Endothelial cell (in vitro differentiated cells): ENCODE results near the gene CCR1. TPM values are rescaled to one million over a fixed set of nuclear protein-coding genes. Genes with fewer than 3 reads are reported as not detected.

ENCODE experiments used
- DNase-seq: peaks from one replicate; pipeline ENCODE4 v3.0.0; 2021; ENCODE audit warnings: low spot score
- H3K27ac Mint-ChIP-seq: one replicate; pipeline ENCODE4 v1.8.0; 2021; ENCODE audit warnings: mixed read lengths, inconsistent platforms; ENCODE audit not compliant: unreplicated experiment
- H3K27me3 Mint-ChIP-seq: one replicate; pipeline ENCODE4 v1.8.0; 2021; ENCODE audit warnings: mild to moderate bottlenecking, moderate library complexity, mixed read lengths, inconsistent platforms; ENCODE audit not compliant: unreplicated experiment
- H3K36me3 Mint-ChIP-seq: one replicate; pipeline ENCODE4 v1.8.0; 2021; ENCODE audit warnings: mild to moderate bottlenecking, low read depth, mixed read lengths, inconsistent platforms; ENCODE audit not compliant: unreplicated experiment
- H3K4me1 Mint-ChIP-seq: one replicate; pipeline ENCODE4 v1.8.0; 2021; ENCODE audit warnings: mild to moderate bottlenecking, mixed read lengths, inconsistent platforms; ENCODE audit not compliant: unreplicated experiment
- H3K4me3 Mint-ChIP-seq: one replicate; pipeline ENCODE4 v1.8.0; 2021; ENCODE audit warnings: mild to moderate bottlenecking, mixed read lengths, inconsistent platforms; ENCODE audit not compliant: unreplicated experiment
- H3K9me3 Mint-ChIP-seq: one replicate; pipeline ENCODE4 v1.8.0; 2021; ENCODE audit warnings: mixed read lengths, inconsistent platforms; ENCODE audit not compliant: unreplicated experiment
- CTCF ChIP-seq: fragments of 200-600 bp; sonication (generic); IDR thresholded peaks from one replicate; pipeline ENCODE4 v1.5.0; 2021; ENCODE audit warnings: antibody characterized with exemption; ENCODE audit not compliant: unreplicated experiment
- total RNA-seq: library from RNA; stranded (reverse); fragmentation: NEBNext Ultra II Directional; extraction: Animal tissue kit (Norgen Biotek cat#: 25700); gene quantifications from one replicate; pipeline ENCODE4 v1.2.1, GENCODE V29; 2021; ENCODE audit not compliant: unreplicated experiment

Gene CCR1
- total RNA-seq, 1 donor from 2014 or later = not detected

- Mint-ChIP-seq H3K27ac (no peak overlapping the region), H3K9me3 (no peaks in the 10 kb centered on the region), H3K36me3 (no peaks in the 10 kb centered on the region), H3K4me1 (no peaks in the 10 kb centered on the region), H3K27me3 (peaks cover 4% of the 10 kb centered on the region), H3K4me3 (no peak overlapping the region)
- no peak for TF ChIP-seq CTCF
- no peak for DNase-seq
Observed at GRCh38 chr3:46221938-46222337, 13.8 kb upstream of the CCR1 start.

GRCh38 chr3:46221391-46221790 is 13.3 kb upstream of the CCR1 start:
- DNase-seq = no peak
- Mint-ChIP-seq H3K4me3 (no peak overlapping the region), H3K27ac (no peak overlapping the region), H3K36me3 (no peaks in the 10 kb centered on the region), H3K27me3 (peaks cover 4% of the 10 kb centered on the region), H3K9me3 (no peaks in the 10 kb centered on the region), H3K4me1 (no peaks in the 10 kb centered on the region)
- no peak for TF ChIP-seq CTCF

- no peak overlapping the region for H3K4me3 Mint-ChIP-seq
Observed at GRCh38 chr3:46218196-46218709, 10.1 kb upstream of the CCR1 start.

GRCh38 chr3:46215810-46216414 is 7.8 kb upstream of the CCR1 start:
- Mint-ChIP-seq H3K27me3 (no peaks in the 10 kb centered on the region), H3K27ac (no peak overlapping the region), H3K9me3 (no peaks in the 10 kb centered on the region), H3K36me3 (no peaks in the 10 kb centered on the region), H3K4me1 (no peaks in the 10 kb centered on the region), H3K4me3 (no peak overlapping the region)
- TF ChIP-seq CTCF = no peak
- no peak for DNase-seq

More at GRCh38 chr3:46218196-46218709, 10.1 kb upstream of the CCR1 start:
- Mint-ChIP-seq H3K36me3 (no peaks in the 10 kb centered on the region), H3K4me1 (no peaks in the 10 kb centered on the region), H3K9me3 (no peaks in the 10 kb centered on the region), H3K27me3 (no peaks in the 10 kb centered on the region), H3K27ac (no peak overlapping the region)
- no peak for DNase-seq
- no peak for TF ChIP-seq CTCF

GRCh38 chr3:46214751-46215352 is 6.7 kb upstream of the CCR1 start:
- H3K36me3 Mint-ChIP-seq = no peaks in the 10 kb centered on the region
- H3K9me3 Mint-ChIP-seq = no peaks in the 10 kb centered on the region
- peak; percentile 24 for TF ChIP-seq CTCF
- peak; percentile 43 for DNase-seq
- no peak overlapping the region for H3K4me3 Mint-ChIP-seq
- no peaks in the 10 kb centered on the region for H3K4me1 Mint-ChIP-seq
- no peaks in the 10 kb centered on the region for H3K27me3 Mint-ChIP-seq
- no peak overlapping the region for H3K27ac Mint-ChIP-seq
